HepG2 (cell line): Measurements from ENCODE around the gene BTBD6.

Experiments
- MTA3 ChIP-seq: sonication (generic); formaldehyde crosslinking; IDR thresholded peaks from 2 replicates; pipeline ENCODE4 v1.4.0; 2020; ENCODE audit warnings: missing genetic modification reagents
- YY1 ChIP-seq: IDR thresholded peaks from 2 replicates; pipeline ENCODE4 v1.6.1; 2011; ENCODE audit warnings: low read length, low read depth, moderate library complexity, mild to moderate bottlenecking; ENCODE audit not compliant: insufficient read depth, insufficient replicate concordance
- TF ChIP-seq, protein P1 (sequence below): IDR thresholded peaks from 2 replicates; pipeline ENCODE4 v1.6.1; 2016; ENCODE audit warnings: missing compliant biosample characterization, missing genetic modification reagents, borderline replicate concordance

DNA sequence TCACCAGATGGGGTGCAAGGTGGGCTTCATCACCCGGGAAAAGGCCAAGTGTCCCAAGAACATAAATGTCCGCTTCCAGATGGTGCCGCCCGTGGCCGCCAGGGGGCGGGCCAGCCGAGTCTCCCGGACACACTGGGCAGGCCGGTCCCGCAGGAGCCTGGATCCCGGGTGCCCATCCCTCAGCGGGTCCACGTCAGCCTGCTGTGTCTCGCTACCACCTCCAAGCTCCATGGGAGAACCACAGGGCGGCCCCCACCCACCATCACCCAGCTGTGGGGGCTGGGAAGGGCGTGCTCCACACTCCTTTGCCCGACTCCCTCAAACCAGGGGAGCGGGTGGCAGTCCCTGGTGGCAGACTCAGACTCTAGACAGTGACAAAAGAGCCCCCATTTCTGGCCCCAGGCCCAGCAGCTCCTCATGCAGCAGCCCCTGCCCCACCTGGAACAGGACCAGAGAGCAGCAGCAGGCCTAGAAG is 45.2 kb upstream of the BTBD6 start:
- TF ChIP-seq YY1 (peak; percentile 43), MTA3 (CRISPR knock-in tag) (no peak)
- TF ChIP-seq, protein P1, sequence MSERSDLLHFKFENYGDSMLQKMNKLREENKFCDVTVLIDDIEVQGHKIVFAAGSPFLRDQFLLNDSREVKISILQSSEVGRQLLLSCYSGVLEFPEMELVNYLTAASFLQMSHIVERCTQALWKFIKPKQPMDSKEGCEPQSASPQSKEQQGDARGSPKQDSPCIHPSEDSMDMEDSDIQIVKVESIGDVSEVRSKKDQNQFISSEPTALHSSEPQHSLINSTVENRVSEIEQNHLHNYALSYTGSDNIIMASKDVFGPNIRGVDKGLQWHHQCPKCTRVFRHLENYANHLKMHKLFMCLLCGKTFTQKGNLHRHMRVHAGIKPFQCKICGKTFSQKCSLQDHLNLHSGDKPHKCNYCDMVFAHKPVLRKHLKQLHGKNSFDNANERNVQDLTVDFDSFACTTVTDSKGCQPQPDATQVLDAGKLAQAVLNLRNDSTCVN: no peak
